Left ventricle myocardium inferior (tissue), 1 donor: ENCODE data around the gene RNASE4. TPM values are rescaled to one million over a fixed set of nuclear protein-coding genes. Genes with fewer than 3 reads are reported as not detected.

Source experiments
- DNase-seq: peaks from one replicate; pipeline ENCODE4 v3.0.0-alpha.2; 2020
- H3K27ac ChIP-seq: fragments of 200-600 bp; replicated peaks from 2 replicates; pipeline ENCODE4 v1.8.0; 2021
- H3K27me3 ChIP-seq: fragments of 200-600 bp; 2 replicates; pipeline ENCODE4 v1.8.0; 2021; ENCODE audit warnings: low read depth
- H3K36me3 ChIP-seq: fragments of 200-600 bp; 2 replicates; pipeline ENCODE4 v1.8.0; 2021
- H3K4me1 ChIP-seq: fragments of 200-600 bp; 2 replicates; pipeline ENCODE4 v1.8.0; 2021
- H3K4me3 ChIP-seq: fragments of 200-600 bp; 2 replicates; pipeline ENCODE4 v1.8.0; 2021; ENCODE audit warnings: mild to moderate bottlenecking, moderate library complexity
- H3K9me3 ChIP-seq: fragments of 200-600 bp; replicated peaks from 2 replicates; pipeline ENCODE4 v1.8.0; 2021
- intact Hi-C: fragments of 100-400 bp; cut with micrococcal nuclease; formaldehyde crosslinking; loops from one replicate; pipeline ENCODE4 v1.11.0; 2022
- total RNA-seq: library from RNA; stranded (reverse); fragmentation: NEBNext Ultra II Directional; extraction: Animal tissue kit (Norgen Biotek cat#: 25700); gene quantifications from one replicate; pipeline ENCODE4 v1.2.1, GENCODE V29; 2021
- TF ChIP-seq, protein P1 (sequence below): fragments of 200-600 bp; IDR thresholded peaks from 2 replicates; pipeline ENCODE4 v1.8.0; 2021; ENCODE audit warnings: antibody characterized with exemption, mild to moderate bottlenecking, borderline replicate concordance
- donor health status: DM: no; HTN: yes; CAD: no; lungs with severe emphysema.

RNASE4 gene
- total RNA-seq, 1 donor from 2014 or later, result 9.0 TPM

- intact Hi-C loops, result loop anchor here (5.0 kb wide), 2 partner anchors 68 to 348 kb away; partner anchors contain the start of gene CCNB1IP1
- H3K4me3 ChIP-seq, result no peak overlapping the region
Observed at GRCh38 chr14:20679907-20680306, 4.5 kb upstream of the RNASE4 start.

DNA sequence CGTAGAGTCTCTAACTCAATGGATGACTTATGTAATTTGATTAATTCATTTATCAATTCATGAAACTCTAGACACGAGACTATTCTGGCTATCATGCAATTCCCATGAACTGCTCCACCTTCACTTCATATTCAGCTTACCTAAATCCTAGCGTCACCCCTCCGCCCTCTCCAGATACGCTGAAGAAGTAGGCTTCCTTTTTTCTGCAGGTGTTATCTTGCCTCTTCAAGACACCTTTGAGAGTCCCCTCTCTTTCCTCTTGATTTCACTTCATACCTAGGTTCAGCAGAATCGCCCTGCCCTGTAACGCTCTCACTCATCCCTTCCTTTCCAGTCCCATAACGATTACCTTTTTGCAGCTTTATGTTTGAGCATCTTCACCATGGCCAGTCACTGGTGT lies 4.0 kb upstream of the RNASE4 start:
- peak overlapping the region; percentile 87 for H3K4me3 ChIP-seq
- H3K27ac ChIP-seq, result peak overlapping the region; percentile 100

More at GRCh38 chr14:20679907-20680306, 4.5 kb upstream of the RNASE4 start:
- no peak for DNase-seq
- TF ChIP-seq, protein P1, sequence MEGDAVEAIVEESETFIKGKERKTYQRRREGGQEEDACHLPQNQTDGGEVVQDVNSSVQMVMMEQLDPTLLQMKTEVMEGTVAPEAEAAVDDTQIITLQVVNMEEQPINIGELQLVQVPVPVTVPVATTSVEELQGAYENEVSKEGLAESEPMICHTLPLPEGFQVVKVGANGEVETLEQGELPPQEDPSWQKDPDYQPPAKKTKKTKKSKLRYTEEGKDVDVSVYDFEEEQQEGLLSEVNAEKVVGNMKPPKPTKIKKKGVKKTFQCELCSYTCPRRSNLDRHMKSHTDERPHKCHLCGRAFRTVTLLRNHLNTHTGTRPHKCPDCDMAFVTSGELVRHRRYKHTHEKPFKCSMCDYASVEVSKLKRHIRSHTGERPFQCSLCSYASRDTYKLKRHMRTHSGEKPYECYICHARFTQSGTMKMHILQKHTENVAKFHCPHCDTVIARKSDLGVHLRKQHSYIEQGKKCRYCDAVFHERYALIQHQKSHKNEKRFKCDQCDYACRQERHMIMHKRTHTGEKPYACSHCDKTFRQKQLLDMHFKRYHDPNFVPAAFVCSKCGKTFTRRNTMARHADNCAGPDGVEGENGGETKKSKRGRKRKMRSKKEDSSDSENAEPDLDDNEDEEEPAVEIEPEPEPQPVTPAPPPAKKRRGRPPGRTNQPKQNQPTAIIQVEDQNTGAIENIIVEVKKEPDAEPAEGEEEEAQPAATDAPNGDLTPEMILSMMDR, result no peak
- H3K4me1 ChIP-seq, result peaks cover 41% of the 10 kb centered on the region
- H3K27ac ChIP-seq, result no peak overlapping the region
- H3K36me3 ChIP-seq, result no peaks in the 10 kb centered on the region
- H3K9me3 ChIP-seq, result no peaks in the 10 kb centered on the region
- peaks cover 12% of the 10 kb centered on the region for H3K27me3 ChIP-seq

DNA sequence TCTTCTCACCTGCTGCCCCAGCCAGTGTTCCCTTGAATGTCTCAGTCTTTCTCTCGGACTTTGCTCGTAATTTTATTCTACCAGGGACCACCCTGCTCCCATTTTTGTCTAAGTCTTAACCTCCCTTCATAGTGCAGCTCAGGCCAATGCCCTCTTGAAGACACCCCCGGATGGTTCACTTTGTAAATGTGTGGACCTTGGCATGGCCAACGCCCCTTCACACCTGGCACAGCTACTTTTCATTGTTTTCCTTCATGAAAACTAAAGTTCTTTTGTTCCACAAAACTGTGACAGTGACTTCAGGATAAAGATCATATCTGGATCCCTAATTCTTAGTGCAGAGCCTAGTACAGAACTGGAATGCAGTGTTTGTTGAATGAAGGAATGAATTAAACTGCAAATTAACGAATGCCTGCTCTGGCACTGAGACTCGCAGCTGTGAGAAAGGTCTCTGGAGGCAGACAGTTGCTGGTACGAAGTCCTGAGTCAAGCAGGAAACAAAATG lies 3.5 kb upstream of the RNASE4 start:
- H3K4me1 ChIP-seq, result peaks cover 51% of the 10 kb centered on the region
- peak overlapping the region; percentile 100 for H3K27ac ChIP-seq
- H3K4me3 ChIP-seq, result peak overlapping the region; percentile 87
- TF ChIP-seq, protein P1, result no peak
- no peaks in the 10 kb centered on the region for H3K9me3 ChIP-seq
- intact Hi-C loops, result loop anchor here (5.0 kb wide), 2 partner anchors 69 to 349 kb away; partner anchors contain the start of gene CCNB1IP1
- peaks cover 3% of the 10 kb centered on the region for H3K27me3 ChIP-seq
- no peaks in the 10 kb centered on the region for H3K36me3 ChIP-seq
- DNase-seq, result no peak

More for the DNA sequence above, 4.0 kb upstream of the RNASE4 start:
- H3K27me3 ChIP-seq, result peaks cover 7% of the 10 kb centered on the region
- TF ChIP-seq, protein P1, result no peak
- DNase-seq, result no peak
- H3K9me3 ChIP-seq, result no peaks in the 10 kb centered on the region
- peaks cover 46% of the 10 kb centered on the region for H3K4me1 ChIP-seq
- intact Hi-C loops, result loop anchor here (5.0 kb wide), 2 partner anchors 68 to 348 kb away; partner anchors contain the start of gene CCNB1IP1
- no peaks in the 10 kb centered on the region for H3K36me3 ChIP-seq

- intact Hi-C loops, result loop anchor here (5.0 kb wide), 2 partner anchors 69 to 349 kb away; partner anchors contain the start of gene CCNB1IP1
Observed at GRCh38 chr14:20681348-20682126, 2.8 kb upstream of the RNASE4 start.

GRCh38 chr14:20682127-20682434 lies 2.3 kb upstream of the RNASE4 start:
- Histone ChIP-seq H3K4me3 (peak overlapping the region; percentile 87), H3K36me3 (no peaks in the 10 kb centered on the region), H3K9me3 (no peaks in the 10 kb centered on the region), H3K27ac (peak overlapping the region; percentile 100), H3K4me1 (peaks cover 62% of the 10 kb centered on the region), H3K27me3 (no peaks in the 10 kb centered on the region)
- intact Hi-C loops, result loop anchor here (5.0 kb wide), 2 partner anchors 70 to 350 kb away; partner anchors contain the start of gene CCNB1IP1
- DNase-seq, result no peak
- TF ChIP-seq, protein P1, result no peak

More at GRCh38 chr14:20681348-20682126, 2.8 kb upstream of the RNASE4 start:
- peak; percentile 74 for DNase-seq
- Histone ChIP-seq H3K9me3 (no peaks in the 10 kb centered on the region), H3K27me3 (no peaks in the 10 kb centered on the region), H3K27ac (peak overlapping the region; percentile 100), H3K36me3 (no peaks in the 10 kb centered on the region), H3K4me3 (peak overlapping the region; percentile 87), H3K4me1 (peaks cover 58% of the 10 kb centered on the region)
- TF ChIP-seq, protein P1, result no peak
